Erythroblast (primary cell): ENCODE data around the gene SERPINA1.
A peak's percentile ranks its signal among the peaks of the same experiment; 100 is the strongest.

ENCODE experiments used
- DNase-seq, 2 experiments: peaks; one replicate each; lab custom pipeline; 2025; lab: John Stamatoyannopoulos, UW
- GATA1 ChIP-seq: IDR thresholded peaks from 2 replicates; pipeline ENCODE4 v1.6.1; 2011; ENCODE audit warnings: low read depth, mild to moderate bottlenecking, control low read depth, low read length, moderate library complexity
- POLR2A ChIP-seq: IDR thresholded peaks from 2 replicates; pipeline ENCODE4 v1.6.1; 2011; ENCODE audit warnings: mild to moderate bottlenecking, low read length

The SERPINA1 gene

DNA sequence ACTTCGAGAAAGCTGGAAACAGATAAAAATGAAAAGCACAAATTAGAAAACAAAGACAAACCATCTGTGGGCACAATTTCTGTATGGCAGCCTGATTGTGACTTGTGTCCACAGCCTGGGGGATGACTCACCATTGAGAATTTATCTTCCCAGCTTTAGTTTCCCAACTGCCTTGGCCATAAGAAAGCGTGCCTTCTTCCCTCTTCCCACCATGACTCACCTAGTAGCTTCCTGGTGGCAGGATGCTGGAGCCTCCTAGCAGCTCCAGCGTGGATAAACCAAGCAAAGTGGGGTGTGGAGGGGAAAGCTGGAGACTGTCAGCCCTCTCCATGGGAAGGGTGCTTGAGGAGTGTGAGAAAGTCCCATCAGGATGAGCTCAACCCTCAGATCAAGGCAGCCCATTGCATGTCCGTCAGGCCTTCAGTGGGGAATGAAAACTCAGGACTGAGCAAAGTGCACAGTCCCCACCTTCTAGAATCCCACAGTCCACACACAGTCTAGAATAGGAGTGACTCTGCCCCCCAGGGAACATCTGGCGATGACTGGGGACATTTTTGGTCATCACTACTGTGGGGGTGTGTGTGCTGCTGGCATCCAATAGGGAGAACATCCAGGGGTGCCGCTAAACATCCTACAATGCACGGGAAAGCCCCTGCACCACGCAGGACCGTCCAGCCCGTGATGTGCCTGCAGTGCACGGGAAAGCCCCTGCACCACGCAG, 42.9 kb downstream of the SERPINA1 start:
- no peak for TF ChIP-seq GATA1
- TF ChIP-seq POLR2A, result no peak
- DNase-seq, result no peak

DNA sequence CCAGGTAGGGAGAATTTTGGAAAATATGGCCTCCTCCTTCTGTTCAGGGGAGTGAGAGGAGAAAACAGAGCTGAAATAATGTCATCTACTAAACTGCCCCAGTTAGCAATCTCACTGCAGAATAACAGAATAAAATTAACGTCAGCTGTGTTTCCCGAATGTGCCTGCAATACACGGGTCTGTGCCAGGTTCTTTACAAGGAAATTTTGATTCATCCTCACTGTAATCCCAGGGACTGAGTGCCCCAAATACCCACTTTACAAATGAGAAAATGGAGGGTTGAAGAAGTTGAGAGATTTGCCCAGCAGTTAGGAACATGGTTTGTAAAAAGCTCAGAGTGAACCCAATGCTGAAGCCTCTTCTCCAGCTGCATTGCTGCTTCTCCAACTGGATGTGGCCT, 44.0 kb downstream of the SERPINA1 start:
- TF ChIP-seq GATA1, result no peak
- TF ChIP-seq POLR2A, result no peak
- DNase-seq, result no peak

DNA sequence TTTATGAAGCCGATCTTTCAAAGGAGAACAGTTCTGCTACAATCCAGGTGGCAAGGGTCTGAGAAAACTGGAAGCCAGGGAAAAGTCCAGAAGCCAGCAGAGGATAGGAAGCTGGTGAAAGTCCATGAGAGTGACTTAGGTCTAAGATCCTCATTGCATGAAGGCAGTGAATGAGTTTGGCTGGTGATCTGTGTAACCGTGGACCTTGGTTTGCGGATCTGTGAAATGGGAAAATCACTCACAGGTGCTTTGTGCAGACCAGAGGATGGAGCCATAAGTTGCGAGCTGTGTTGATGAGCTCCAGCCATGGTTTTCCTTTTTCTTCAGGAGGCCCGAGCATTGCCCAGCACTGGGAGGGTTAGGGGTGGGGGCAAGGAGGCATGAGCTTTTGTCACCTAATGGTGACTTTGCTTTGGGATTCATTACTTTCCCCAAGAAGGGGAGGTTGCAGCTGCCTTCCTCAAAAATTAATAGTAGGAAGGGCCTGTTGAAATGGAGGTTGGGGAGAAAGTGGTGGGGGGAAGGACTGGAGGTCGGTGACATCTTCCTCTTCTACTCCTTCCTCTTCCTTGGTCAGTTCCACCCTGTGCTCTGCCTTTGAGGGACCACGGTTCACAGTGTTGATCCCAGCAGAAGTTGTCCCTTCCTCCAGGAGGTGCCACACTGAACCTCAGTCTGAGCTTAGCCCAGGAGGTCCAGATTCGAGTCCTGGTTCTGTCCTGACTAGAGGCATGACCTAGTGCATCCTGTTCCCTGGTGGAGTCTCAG, 45.0 kb downstream of the SERPINA1 start:
- no peak for DNase-seq

DNA sequence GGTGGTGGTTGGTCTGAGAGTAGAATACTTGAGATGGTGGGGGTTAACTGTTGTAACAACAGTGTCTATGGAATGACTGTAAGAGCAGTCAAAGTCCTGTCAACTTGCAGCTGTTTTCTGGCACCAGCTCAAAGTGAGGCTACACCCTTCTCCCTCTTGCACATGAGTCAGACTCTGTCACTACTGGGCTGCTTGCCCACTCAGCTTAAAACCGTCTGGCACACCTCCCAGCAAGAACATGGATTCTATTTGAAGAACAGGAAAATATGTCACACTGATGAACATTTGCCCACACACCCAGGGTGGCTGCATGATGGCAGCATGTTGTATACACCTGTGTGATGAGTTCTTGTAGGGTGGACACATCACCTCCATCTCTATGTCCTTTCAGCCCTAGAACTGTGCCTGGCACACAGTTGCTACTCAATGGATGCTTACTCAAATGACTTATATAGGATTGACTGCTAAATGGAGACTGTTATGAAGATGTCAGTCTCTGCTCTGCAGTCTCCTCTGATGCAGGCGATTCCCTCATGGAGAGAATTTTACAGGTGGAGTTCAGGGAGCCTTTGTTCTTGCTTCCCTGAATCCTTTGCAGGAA, 46.0 kb downstream of the SERPINA1 start:
- TF ChIP-seq POLR2A, result no peak
- TF ChIP-seq GATA1, result no peak
- peak; percentile 42 to 82 for DNase-seq

More for the DNA sequence above, 45.0 kb downstream of the SERPINA1 start:
- TF ChIP-seq GATA1, result no peak

DNA sequence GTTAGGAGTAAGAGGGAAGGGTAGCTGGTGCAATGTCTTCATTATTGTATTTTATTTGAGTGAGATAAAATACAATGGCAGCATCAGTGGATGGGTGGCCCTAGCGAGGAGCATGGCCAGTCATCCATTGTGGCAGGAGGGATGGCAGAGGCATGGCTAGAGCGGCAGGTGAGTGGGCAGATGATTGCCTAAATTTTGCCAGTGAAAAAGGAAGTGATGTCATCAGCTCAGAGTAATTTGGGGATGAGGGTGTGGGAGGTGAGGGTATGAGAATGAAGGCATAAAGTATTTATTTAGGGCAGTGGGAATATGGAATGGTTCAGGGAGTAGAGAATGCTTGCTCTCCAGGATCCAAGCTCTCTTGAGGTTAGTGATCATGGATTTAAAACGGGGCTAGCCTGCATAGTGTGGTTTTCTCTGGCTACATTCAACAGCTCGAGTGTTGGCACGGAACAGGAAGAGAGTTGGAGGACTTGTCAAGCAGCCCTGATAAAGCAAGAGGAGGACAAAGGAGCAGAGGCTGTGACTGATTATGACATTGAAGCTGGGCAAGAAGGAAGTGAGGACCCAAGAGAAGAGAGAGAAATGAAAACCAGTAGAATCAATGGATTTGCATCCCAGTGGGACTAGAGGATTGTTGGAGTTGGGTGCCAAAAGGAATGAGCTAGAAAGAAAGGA, 46.6 kb downstream of the SERPINA1 start:
- no peak for TF ChIP-seq GATA1
- no peak for TF ChIP-seq POLR2A
- no peak for DNase-seq

DNA sequence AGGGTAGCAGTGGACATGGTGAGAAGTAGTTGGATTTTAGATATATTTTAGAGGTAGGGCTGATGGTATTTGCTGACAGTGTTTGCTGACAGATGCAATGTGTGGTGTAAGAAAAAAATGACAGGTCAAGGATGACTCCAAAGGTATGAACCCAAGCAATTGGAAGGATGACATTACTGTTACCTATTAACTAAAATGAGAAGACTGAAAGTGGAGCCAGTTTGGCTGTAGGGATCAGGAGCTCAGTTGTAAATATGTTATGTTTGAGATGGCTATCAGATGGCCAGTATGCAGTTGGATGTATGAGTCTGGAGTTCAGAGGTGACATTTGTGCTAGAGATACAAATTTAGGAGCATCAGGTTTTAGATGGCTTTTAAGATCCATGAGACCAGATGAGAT, 47.9 kb downstream of the SERPINA1 start:
- TF ChIP-seq GATA1, result no peak
- DNase-seq, result no peak

DNA sequence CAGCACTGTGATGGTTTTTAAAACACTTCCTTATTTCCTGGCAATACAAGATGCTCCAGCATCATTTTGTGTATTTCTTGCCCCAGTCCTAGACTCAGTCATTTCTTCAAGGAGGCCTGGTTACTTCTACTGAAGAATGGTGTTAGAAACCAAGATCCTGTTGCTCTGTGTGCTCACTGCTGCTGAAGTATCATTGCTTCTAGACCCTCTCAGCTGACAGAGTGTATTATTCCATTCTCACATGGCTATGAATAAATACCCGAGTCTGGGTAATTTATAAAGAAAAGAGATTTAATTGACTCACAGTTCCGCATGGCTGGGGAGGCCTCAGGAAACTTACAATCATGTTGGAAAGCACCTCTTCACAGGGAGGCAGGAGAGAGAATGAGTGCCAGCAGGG, 50.4 kb downstream of the SERPINA1 start:
- TF ChIP-seq POLR2A (no peak), GATA1 (no peak)
- no peak for DNase-seq

DNA sequence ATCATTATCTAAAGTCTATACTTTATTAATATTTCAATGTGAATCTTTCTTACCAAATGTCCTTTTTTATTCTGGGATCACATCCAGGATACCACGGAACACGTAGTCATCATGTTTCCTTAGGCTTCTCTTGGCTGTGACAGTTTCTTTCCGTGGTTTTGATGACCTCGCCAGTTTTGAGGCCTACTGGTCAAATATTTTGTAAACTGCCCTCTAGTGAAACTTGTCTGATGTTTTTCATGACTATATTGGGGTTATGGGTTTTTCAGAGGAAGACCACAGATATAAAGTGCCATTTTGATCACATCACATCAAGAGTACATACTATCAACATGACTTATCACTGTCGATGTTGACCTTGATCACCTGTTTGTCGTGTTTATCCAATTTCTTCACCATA, 51.1 kb downstream of the SERPINA1 start:
- TF ChIP-seq POLR2A (no peak), GATA1 (no peak)
- DNase-seq, result no peak

DNA sequence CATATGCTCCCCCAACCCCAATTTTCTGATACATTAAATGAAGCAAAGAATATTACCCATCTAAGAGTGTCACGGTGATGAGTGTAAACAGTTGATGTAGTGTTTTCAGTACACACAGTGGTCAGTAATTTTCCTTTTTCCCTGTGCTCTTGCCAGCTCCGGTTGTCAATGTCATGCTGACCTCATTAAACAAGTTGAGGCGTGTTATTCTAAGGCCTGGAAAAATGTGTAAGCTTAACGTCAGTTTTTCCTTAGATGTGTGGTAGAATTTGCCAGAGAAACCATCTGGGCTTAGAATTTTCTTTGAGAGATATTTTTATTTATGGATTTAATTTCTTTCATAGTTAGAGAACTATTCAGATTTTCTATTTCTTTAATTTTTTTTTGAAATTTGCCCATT, 53.5 kb downstream of the SERPINA1 start:
- TF ChIP-seq GATA1, result no peak
- TF ChIP-seq POLR2A, result no peak
- DNase-seq, result no peak

DNA sequence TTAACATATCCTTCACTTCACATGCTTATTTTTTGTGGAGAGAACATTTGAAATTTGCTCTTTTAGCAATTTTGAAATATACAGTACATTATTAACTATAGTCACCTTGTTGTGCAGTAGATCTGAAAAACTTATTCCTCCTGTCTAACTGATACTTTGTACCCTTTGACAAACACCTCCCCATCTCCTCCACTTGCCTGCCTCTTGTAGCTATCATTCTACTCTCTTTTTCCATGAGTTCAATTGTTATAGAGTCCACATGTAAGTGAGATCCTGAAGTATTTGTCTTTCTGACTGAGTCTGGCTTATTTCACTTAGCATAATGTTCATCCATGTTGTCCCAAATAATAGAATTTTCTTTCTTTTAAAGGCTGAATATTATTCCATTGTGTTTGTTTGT, 55.8 kb downstream of the SERPINA1 start:
- DNase-seq, result no peak
- TF ChIP-seq POLR2A (no peak), GATA1 (no peak)

DNA sequence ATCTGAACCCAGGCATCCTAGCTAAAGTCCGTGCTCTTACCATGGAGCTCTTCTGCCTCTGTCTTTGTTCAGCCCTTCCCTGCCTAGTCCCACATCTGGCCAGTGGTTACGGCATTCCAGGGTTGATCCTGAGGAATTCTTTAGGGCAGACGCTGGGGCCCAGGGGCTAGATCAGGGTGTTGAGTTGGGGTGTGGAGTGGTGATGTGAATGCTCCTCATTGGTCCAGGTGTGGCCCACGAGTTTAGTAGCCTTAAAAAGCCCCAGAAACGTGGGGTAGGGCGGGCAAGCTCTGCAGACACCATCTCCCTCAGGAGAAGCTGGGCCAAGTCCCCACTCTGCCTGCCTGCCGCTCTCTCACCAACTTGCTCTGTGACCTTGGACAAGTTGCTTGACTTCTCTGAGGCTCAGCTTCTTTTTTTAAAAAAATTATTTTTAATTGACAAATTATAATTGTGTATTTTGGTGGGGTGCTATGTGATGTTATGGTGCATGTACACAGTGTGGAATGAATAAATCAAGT, 56.3 kb downstream of the SERPINA1 start:
- TF ChIP-seq POLR2A (no peak), GATA1 (no peak)
- no peak for DNase-seq

DNA sequence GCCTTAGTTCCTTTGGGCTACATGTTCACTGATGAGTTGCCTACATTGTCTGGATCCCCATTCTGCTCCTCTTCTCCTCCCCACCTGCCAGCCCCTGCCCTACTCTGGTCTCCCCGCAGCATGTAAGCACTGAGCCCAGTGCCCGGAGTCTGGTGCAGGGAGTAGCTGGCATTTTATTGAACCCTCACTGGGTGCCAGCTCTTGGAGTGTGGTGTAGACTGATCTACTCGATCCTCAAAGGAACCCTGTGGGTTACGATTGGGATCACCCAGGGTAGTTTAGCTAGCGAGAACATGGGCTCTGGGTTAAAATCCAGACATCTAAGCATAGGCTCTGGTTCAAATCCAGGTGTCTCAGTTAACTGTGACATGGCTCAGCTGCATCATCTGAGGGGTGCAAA, 56.9 kb downstream of the SERPINA1 start:
- no peak for DNase-seq
- TF ChIP-seq GATA1 (no peak), POLR2A (no peak)

DNA sequence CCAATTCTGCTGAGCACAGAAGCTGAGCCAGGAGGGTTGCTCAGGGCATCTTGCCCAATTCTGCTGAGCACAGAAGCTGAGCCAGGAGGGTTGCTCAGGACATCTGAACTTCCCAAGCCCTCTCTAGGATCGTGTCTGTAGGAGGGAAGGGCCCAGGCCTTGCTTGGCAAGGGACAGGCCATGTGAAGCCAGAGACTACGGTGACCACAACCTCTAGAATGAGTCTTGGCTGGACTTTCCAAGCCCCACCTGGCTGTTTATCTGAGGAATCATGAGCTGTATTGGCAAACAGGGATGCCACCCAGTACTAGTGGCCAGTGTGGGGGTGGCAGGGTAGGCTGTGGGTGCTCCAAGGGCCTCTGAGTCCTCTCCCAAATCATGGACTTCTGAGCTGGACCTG, 57.5 kb downstream of the SERPINA1 start:
- TF ChIP-seq POLR2A (no peak), GATA1 (no peak)

DNA sequence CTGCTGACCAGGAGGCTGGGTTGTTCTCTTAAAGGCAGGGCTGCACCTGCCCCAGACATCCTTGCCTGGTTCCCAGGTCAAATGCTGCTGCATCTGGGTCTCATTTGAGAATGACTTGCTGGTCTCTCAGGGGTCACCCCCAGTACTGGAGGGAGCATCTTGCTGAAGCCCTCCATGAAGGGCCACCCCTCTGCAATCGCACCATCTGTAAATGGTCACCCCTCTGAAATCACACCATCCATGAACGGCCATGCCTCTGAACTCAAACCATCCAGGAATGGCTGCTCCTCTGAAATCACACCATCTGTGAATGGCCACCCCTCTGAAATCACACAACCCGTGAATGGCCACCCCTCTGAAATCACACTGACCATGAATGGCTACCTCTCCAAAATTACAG, 58.0 kb downstream of the SERPINA1 start:
- no peak for DNase-seq
- TF ChIP-seq GATA1, result no peak
- TF ChIP-seq POLR2A, result no peak

More for the DNA sequence above, 57.5 kb downstream of the SERPINA1 start:
- DNase-seq, result no peak

DNA sequence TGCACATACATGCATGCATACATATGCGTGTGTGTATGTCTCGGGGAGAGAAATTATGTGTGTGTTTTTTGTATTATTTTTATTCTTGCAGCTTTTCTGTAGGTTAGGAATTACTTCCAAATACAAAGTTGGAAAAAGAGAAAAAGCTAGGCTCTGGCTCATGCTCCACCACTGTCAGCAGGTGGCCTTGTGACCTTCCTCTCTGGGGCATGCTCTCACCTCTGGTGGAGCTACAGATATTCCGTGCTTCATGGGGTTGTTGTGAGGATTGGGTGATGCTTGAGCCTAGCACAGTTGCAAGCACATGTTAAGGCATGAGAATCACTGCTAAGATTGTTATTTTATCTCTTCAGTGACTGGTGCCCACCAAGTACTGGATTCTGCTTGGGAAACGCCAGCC, 58.5 kb downstream of the SERPINA1 start:
- DNase-seq, result no peak
- TF ChIP-seq POLR2A (no peak), GATA1 (no peak)
